PC-9 (cell line): ENCODE results near the gene SPATA12. TPM values are rescaled to one million over a fixed set of nuclear protein-coding genes. Genes with fewer than 3 reads are reported as not detected.

Experiments used
- BruUV-seq: library from RNA; stranded (reverse); fragments of 400-500 nt; replicated peaks from 2 replicates; lab custom pipeline; 2021; lab: Mats Ljungman, UMichigan
- CTCF ChIA-PET: fragments of 300-600 bp; sonication (Branson Sonifier 250); formaldehyde crosslinking; loops from one replicate; lab custom pipeline; 2022; ENCODE audit warnings: antibody characterized with exemption; lab: Charles Lee
- POLR2A ChIA-PET: fragments of 300-600 bp; sonication (Branson Sonifier 250); formaldehyde crosslinking; loops from one replicate; lab custom pipeline; 2022; ENCODE audit warnings: antibody characterized with exemption; ENCODE audit not compliant: unreplicated experiment; lab: Charles Lee
- DNase-seq, 2 experiments: peaks; one replicate each; pipeline versions ENCODE4 v3.0.0 to v3.0.0-alpha.2; 2015 to 2022; ENCODE audit warnings: mixed read lengths in 1 of 2
- H2AFZ ChIP-seq: fragments of 200-600 bp; sonication (generic); 2 replicates; pipeline ENCODE4 v1.8.1; 2017; ENCODE audit warnings: antibody characterized with exemption
- H3F3A ChIP-seq: fragments of 200-600 bp; sonication (generic); 2 replicates; pipeline ENCODE4 v1.8.1; 2017; ENCODE audit warnings: antibody characterized with exemption, mild to moderate bottlenecking, low read depth; ENCODE audit not compliant: insufficient read depth
- H3K27ac ChIP-seq: fragments of 200-600 bp; sonication (generic); 2 replicates; pipeline ENCODE4 v1.6.1; 2016; ENCODE audit warnings: mixed run types
- H3K27me3 ChIP-seq: fragments of 200-600 bp; sonication (generic); 2 replicates; pipeline ENCODE4 v1.6.1; 2016; ENCODE audit warnings: low read depth, mixed run types; ENCODE audit not compliant: insufficient read depth
- H3K36me3 ChIP-seq: fragments of 200-600 bp; sonication (generic); 2 replicates; pipeline ENCODE4 v1.6.1; 2016; ENCODE audit warnings: low read depth, mixed run types
- H3K4me1 ChIP-seq: fragments of 200-600 bp; sonication (generic); replicated peaks from 2 replicates; pipeline ENCODE4 v1.6.1; 2016; ENCODE audit warnings: mixed run types; ENCODE audit not compliant: insufficient read depth
- H3K4me2 ChIP-seq: fragments of 200-600 bp; sonication (generic); 2 replicates; pipeline ENCODE4 v1.6.1; 2017; ENCODE audit warnings: mixed run types
- H3K4me3 ChIP-seq: fragments of 200-600 bp; sonication (generic); 2 replicates; pipeline ENCODE4 v1.6.1; 2016; ENCODE audit warnings: mixed run types
- H3K79me2 ChIP-seq: fragments of 200-600 bp; sonication (generic); 2 replicates; pipeline ENCODE4 v1.6.1; 2017; ENCODE audit warnings: low read depth, mixed run types
- H3K9me2 ChIP-seq: fragments of 200-600 bp; sonication (generic); 2 replicates; pipeline ENCODE4 v1.8.1; 2017; ENCODE audit warnings: mild to moderate bottlenecking; ENCODE audit not compliant: insufficient read depth
- H3K9me3 ChIP-seq: fragments of 200-600 bp; sonication (generic); 2 replicates; pipeline ENCODE4 v1.8.1; 2016; ENCODE audit warnings: low read depth; ENCODE audit not compliant: insufficient read depth
- H4K20me1 ChIP-seq: fragments of 200-600 bp; sonication (generic); 2 replicates; pipeline ENCODE4 v1.8.1; 2017; ENCODE audit not compliant: insufficient read depth
- EZH2 ChIP-seq: fragments of 200-600 bp; sonication (generic); IDR thresholded peaks from 2 replicates; pipeline ENCODE4 v1.8.0; 2017; ENCODE audit warnings: antibody characterized with exemption, low read depth
- intact Hi-C: fragments of 100-400 bp; cut with micrococcal nuclease; formaldehyde crosslinking; loops from one replicate; pipeline ENCODE4 v1.10.0; 2022; ENCODE audit not compliant: unreplicated experiment
- total RNA-seq: library from RNA; stranded (reverse); gene quantifications from 2 replicates; pipeline ENCODE4 v1.2.3, GENCODE V29; 2021
- TF ChIP-seq, protein P1 (sequence below): fragments of 200-600 bp; sonication (generic); conservative IDR thresholded peaks from 2 replicates; pipeline ENCODE4 v1.6.1; 2017; ENCODE audit warnings: mixed run types, antibody characterized with exemption, mild to moderate bottlenecking, moderate library complexity

Gene SPATA12
- total RNA-seq, 1 experiment from 2014 or later = 0.57 TPM

DNA sequence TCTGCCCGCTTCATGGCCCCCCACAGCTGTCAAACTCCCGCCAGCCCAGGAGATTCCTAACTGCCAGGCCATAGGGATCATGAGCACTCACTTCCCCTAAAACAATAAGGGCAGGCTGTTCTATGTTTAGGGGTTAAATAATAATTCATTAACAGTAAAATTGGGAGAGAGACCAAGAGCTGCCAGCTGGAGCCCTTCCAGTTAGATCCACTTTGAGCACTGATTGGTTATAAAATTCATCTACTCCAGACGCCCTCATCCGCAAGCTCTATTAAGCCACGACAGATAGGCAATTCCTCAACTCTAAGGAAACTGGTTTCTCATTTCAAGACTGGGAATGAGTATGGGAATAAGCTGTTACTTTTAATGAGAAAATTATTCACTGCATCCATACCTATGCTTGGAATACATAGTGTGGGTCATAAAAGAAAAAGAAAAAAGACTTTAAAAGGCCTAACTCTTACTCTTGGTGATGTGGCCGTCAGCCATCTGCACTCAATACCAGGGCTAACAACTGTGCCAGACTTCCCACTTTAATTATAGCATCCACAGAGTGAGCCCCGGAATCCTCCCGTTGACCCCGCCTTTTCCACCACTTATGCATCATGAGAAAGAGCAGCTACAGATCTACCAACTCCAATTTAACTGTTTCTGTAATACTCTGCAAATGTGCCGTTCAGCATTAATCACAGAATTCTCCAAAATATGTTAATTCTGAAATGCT, 60.1 kb downstream of the SPATA12 start:
- H3K9me2 ChIP-seq = no peaks in the 10 kb centered on the region
- POLR2A ChIA-PET = no interaction called here
- H3K4me2 ChIP-seq = no peak overlapping the region
- no peak overlapping the region for H3K4me3 ChIP-seq
- no peaks in the 10 kb centered on the region for H3K27me3 ChIP-seq
- H2AFZ ChIP-seq = no peak overlapping the region
- no peaks in the 10 kb centered on the region for H3F3A ChIP-seq
- no peaks in the 10 kb centered on the region for H4K20me1 ChIP-seq
- CTCF ChIA-PET = no interaction called here
- no peak overlapping the region for H3K27ac ChIP-seq
- no peak for DNase-seq
- intact Hi-C loops = no loop called here
- H3K9me3 ChIP-seq = no peaks in the 10 kb centered on the region
- no TSS peak for BruUV-seq
- TF ChIP-seq, protein P1, sequence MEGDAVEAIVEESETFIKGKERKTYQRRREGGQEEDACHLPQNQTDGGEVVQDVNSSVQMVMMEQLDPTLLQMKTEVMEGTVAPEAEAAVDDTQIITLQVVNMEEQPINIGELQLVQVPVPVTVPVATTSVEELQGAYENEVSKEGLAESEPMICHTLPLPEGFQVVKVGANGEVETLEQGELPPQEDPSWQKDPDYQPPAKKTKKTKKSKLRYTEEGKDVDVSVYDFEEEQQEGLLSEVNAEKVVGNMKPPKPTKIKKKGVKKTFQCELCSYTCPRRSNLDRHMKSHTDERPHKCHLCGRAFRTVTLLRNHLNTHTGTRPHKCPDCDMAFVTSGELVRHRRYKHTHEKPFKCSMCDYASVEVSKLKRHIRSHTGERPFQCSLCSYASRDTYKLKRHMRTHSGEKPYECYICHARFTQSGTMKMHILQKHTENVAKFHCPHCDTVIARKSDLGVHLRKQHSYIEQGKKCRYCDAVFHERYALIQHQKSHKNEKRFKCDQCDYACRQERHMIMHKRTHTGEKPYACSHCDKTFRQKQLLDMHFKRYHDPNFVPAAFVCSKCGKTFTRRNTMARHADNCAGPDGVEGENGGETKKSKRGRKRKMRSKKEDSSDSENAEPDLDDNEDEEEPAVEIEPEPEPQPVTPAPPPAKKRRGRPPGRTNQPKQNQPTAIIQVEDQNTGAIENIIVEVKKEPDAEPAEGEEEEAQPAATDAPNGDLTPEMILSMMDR = no peak
- no peak for TF ChIP-seq EZH2
- H3K36me3 ChIP-seq = no peaks in the 10 kb centered on the region
- H3K79me2 ChIP-seq = no peaks in the 10 kb centered on the region
- no peaks in the 10 kb centered on the region for H3K4me1 ChIP-seq

Other genes starting within 250 kb of the SPATA12 start
- gene IL17RD, start 104.7 kb downstream of the SPATA12 start, total RNA-seq = 7.9 and 8.3 TPM in 2 replicates
- gene HESX1, start 139.3 kb downstream of the SPATA12 start, total RNA-seq = 3.4 and 4.4 TPM in 2 replicates
- gene APPL1, start 167.1 kb downstream of the SPATA12 start, total RNA-seq = 24.2 and 34.1 TPM in 2 replicates
- not detected in 2 replicates for gene ASB14, start 232.0 kb downstream of the SPATA12 start, total RNA-seq